HL-60 (cell line): ENCODE results near the gene DLG1.

ENCODE experiments used
- DNase-seq, 2 experiments: peaks; one replicate each; pipeline ENCODE4 v3.0.0-alpha.2; 2010 to 2020; ENCODE audit warnings: low read depth in 1 of 2, low spot score in 1 of 2
- H3K27ac ChIP-seq: fragments of 250-450 bp; sonication (Bioruptor Pico); replicated peaks from 2 replicates; pipeline ENCODE4 v1.5.1; 2020; ENCODE audit warnings: mild to moderate bottlenecking, moderate library complexity
- H3K27me3 ChIP-seq: fragments of 250-450 bp; sonication (Bioruptor Pico); 2 replicates; pipeline ENCODE4 v1.5.1; 2021; ENCODE audit warnings: mild to moderate bottlenecking, moderate library complexity; ENCODE audit not compliant: insufficient read depth, poor library complexity, severe bottlenecking
- H3K4me3 ChIP-seq: replicated peaks from 2 replicates; pipeline ENCODE4 v1.5.1; 2011; ENCODE audit warnings: mild to moderate bottlenecking, control low read depth, low read length; ENCODE audit not compliant: insufficient read depth
- CTCF ChIP-seq: IDR thresholded peaks from one replicate; pipeline ENCODE4 v1.5.1; 2011; ENCODE audit warnings: low read length, control low read depth, inconsistent platforms; ENCODE audit not compliant: insufficient read depth
- GABPA ChIP-seq: IDR thresholded peaks from 2 replicates; pipeline ENCODE4 v1.6.1; 2012; ENCODE audit warnings: low read depth
- POLR2AphosphoS5 ChIP-seq: IDR thresholded peaks from 2 replicates; pipeline ENCODE4 v1.6.1; 2012; ENCODE audit warnings: low read depth
- REST ChIP-seq: IDR thresholded peaks from 2 replicates; pipeline ENCODE4 v1.6.1; 2012; ENCODE audit warnings: low read depth; ENCODE audit not compliant: insufficient replicate concordance
- SPI1 ChIP-seq: IDR thresholded peaks from 2 replicates; pipeline ENCODE4 v1.6.1; 2012; ENCODE audit warnings: low read depth, mild to moderate bottlenecking, borderline replicate concordance

DLG1 gene

GRCh38 chr3:197229178-197229577, 69.2 kb downstream of the DLG1 start:
- TF ChIP-seq SPI1 (no peak), GABPA (no peak), REST (no peak), POLR2AphosphoS5 (no peak), CTCF (no peak)
- no peaks in the 10 kb centered on the region for H3K27me3 ChIP-seq

GRCh38 chr3:197227780-197228574, 70.4 kb downstream of the DLG1 start:
- Histone ChIP-seq H3K4me3 (no peak overlapping the region), H3K27me3 (no peaks in the 10 kb centered on the region), H3K27ac (no peak overlapping the region)
- TF ChIP-seq SPI1 = no peak
- TF ChIP-seq REST = no peak
- no peak for TF ChIP-seq POLR2AphosphoS5
- TF ChIP-seq CTCF = no peak
- no peak for TF ChIP-seq GABPA
- DNase-seq = no peak

More at GRCh38 chr3:197229178-197229577, 69.2 kb downstream of the DLG1 start:
- no peak for DNase-seq
- H3K4me3 ChIP-seq = no peak overlapping the region
- no peak overlapping the region for H3K27ac ChIP-seq

GRCh38 chr3:197226179-197226578, 72.2 kb downstream of the DLG1 start:
- TF ChIP-seq REST (no peak), SPI1 (no peak), POLR2AphosphoS5 (no peak), CTCF (no peak), GABPA (no peak)
- H3K27ac ChIP-seq = no peak overlapping the region
- no peaks in the 10 kb centered on the region for H3K27me3 ChIP-seq
- DNase-seq = no peak
- H3K4me3 ChIP-seq = no peak overlapping the region
